Endothelial cell of umbilical vein (primary cell): ENCODE data around the gene SEMA4A. TPM values are rescaled to one million over a fixed set of nuclear protein-coding genes. Genes with fewer than 3 reads are reported as not detected.

Experiments
- BruUV-seq: library from RNA; stranded (reverse); fragments of 400-500 nt; replicated peaks from 2 replicates; lab custom pipeline; 2021; lab: Mats Ljungman, UMichigan
- CTCF ChIA-PET: fragments of 300-600, 350-600 bp; sonication (Branson Sonifier 250); formaldehyde crosslinking; loops from one replicate; lab custom pipeline; 2021; ENCODE audit warnings: antibody characterized with exemption, inconsistent platforms; lab: Charles Lee
- POLR2A ChIA-PET: fragments of 300-600, 350-600 bp; sonication (Branson Sonifier 250); formaldehyde crosslinking; loops from one replicate; lab custom pipeline; 2021; ENCODE audit warnings: antibody characterized with exemption, inconsistent platforms; lab: Charles Lee
- DNase-seq: peaks from one replicate; pipeline ENCODE4 v3.0.0-alpha.2; 2011; ENCODE audit warnings: low read depth, low spot score
- FAIRE-seq: peaks from 2 replicates; lab custom pipeline; 2011; peaks lifted over from hg19 to GRCh38; lab: Jason Lieb, UNC
- H2AFZ ChIP-seq: 2 replicates; pipeline ENCODE4 v1.6.0; 2012; ENCODE audit warnings: low read depth, low read length, control low read depth, inconsistent platforms
- H3K27ac ChIP-seq: 2 replicates; pipeline ENCODE4 v1.5.1; 2011; ENCODE audit warnings: low read depth, mild to moderate bottlenecking, control low read depth, low read length, moderate library complexity; ENCODE audit not compliant: insufficient read depth
- H3K27me3 ChIP-seq, 2 experiments: 2 replicates each; pipeline versions ENCODE4 v1.6.0 to v1.6.1; 2011; ENCODE audit warnings: low read length in 2 of 2, mixed read lengths in 1 of 2; ENCODE audit not compliant: control insufficient read depth in 2 of 2, insufficient read depth in 2 of 2
- H3K36me3 ChIP-seq, 2 experiments: 2 replicates in 1 of 2; 3 replicates in 1 of 2; pipeline ENCODE4 v1.5.1; 2011; ENCODE audit warnings: low read length in 2 of 2, mild to moderate bottlenecking in 1 of 2, moderate library complexity in 1 of 2; ENCODE audit not compliant: control insufficient read depth in 2 of 2, insufficient read depth in 2 of 2; ENCODE audit errors: extremely low read depth in 1 of 2
- H3K4me1 ChIP-seq: 3 replicates; pipeline ENCODE4 v1.5.1; 2011; ENCODE audit warnings: mild to moderate bottlenecking, low read length; ENCODE audit not compliant: control insufficient read depth, insufficient read depth; ENCODE audit errors: extremely low read depth
- H3K4me2 ChIP-seq: 2 replicates; pipeline ENCODE4 v1.6.1; 2011; ENCODE audit warnings: low read length, control low read depth, mixed read lengths; ENCODE audit not compliant: insufficient read depth
- H3K4me3 ChIP-seq, 3 experiments: fragments of 200-600 bp in 1 of 3; sonication (generic), shearing (Covaris generic) in 1 of 3; replicated peaks in 1 of 3; 2 replicates each; pipeline ENCODE4 v1.5.1; 2011 to 2016; ENCODE audit warnings: control low read depth in 3 of 3, low read length in 3 of 3, mild to moderate bottlenecking in 2 of 3, inconsistent platforms in 1 of 3, low read depth in 1 of 3, moderate library complexity in 1 of 3; ENCODE audit not compliant: insufficient read depth in 1 of 3
- H3K79me2 ChIP-seq: 2 replicates; pipeline ENCODE4 v1.6.0; 2012; ENCODE audit warnings: low read length, inconsistent platforms; ENCODE audit not compliant: control insufficient read depth, insufficient read depth
- H3K9ac ChIP-seq: replicated peaks from 2 replicates; pipeline ENCODE3; 2011; ENCODE audit warnings: low read length, control low read depth; ENCODE audit not compliant: insufficient read depth; ENCODE audit errors: extremely low read depth
- H3K9me1 ChIP-seq: replicated peaks from 3 replicates; pipeline ENCODE4 v1.6.0; 2011; ENCODE audit warnings: mild to moderate bottlenecking, low read length; ENCODE audit not compliant: control insufficient read depth, insufficient read depth; ENCODE audit errors: extremely low read depth
- H3K9me3 ChIP-seq: replicated peaks from 2 replicates; pipeline ENCODE4 v1.5.1; 2012; ENCODE audit warnings: low read length, inconsistent platforms; ENCODE audit not compliant: control insufficient read depth, insufficient read depth
- H4K20me1 ChIP-seq: replicated peaks from 2 replicates; pipeline ENCODE3; 2011; ENCODE audit warnings: mild to moderate bottlenecking, low read length; ENCODE audit not compliant: control insufficient read depth, insufficient read depth; ENCODE audit errors: extremely low read depth
- CTCF ChIP-seq, 2 donors: IDR thresholded peaks; 1 replicate in 1 of 2; 2 replicates in 1 of 2; pipeline ENCODE4 v1.5.1; 2011; ENCODE audit warnings: low read length in 2 of 2, mild to moderate bottlenecking in 2 of 2, moderate library complexity in 2 of 2, control low read depth in 1 of 2, inconsistent platforms in 1 of 2, low read depth in 1 of 2; ENCODE audit not compliant: insufficient read depth in 1 of 2; ENCODE audit errors: extremely low read depth in 1 of 2
- EZH2 ChIP-seq: IDR thresholded peaks from 2 replicates; pipeline ENCODE4 v1.6.1; 2012; ENCODE audit warnings: borderline replicate concordance, low read depth, mild to moderate bottlenecking, moderate library complexity, low read length, inconsistent platforms; ENCODE audit not compliant: severe bottlenecking
- FOS ChIP-seq: IDR thresholded peaks from 2 replicates; pipeline ENCODE4 v1.6.1; 2011; ENCODE audit warnings: mild to moderate bottlenecking, low read length, moderate library complexity, borderline replicate concordance; ENCODE audit not compliant: insufficient read depth
- GATA2 ChIP-seq: IDR thresholded peaks from 2 replicates; pipeline ENCODE4 v1.7.0; 2011; ENCODE audit warnings: low read depth, mild to moderate bottlenecking, moderate library complexity, mixed read lengths, low read length; ENCODE audit not compliant: insufficient read length, insufficient read depth
- JUN ChIP-seq: IDR thresholded peaks from 2 replicates; pipeline ENCODE4 v1.6.1; 2011; ENCODE audit warnings: borderline replicate concordance, low read depth; ENCODE audit not compliant: insufficient read length, insufficient read depth
- MYC ChIP-seq: IDR thresholded peaks from one replicate; pipeline ENCODE4 v1.6.1; 2011; ENCODE audit warnings: mild to moderate bottlenecking, low read depth, low read length
- POLR2A ChIP-seq: IDR thresholded peaks from 2 replicates; pipeline ENCODE4 v1.6.1; 2012; ENCODE audit warnings: low read depth, mild to moderate bottlenecking, control low read depth, low read length
- POLR2AphosphoS5 ChIP-seq: IDR thresholded peaks from 2 replicates; pipeline ENCODE4 v1.6.1; 2012; ENCODE audit warnings: low read depth, mild to moderate bottlenecking, control low read depth, low read length, moderate library complexity; ENCODE audit not compliant: insufficient read depth
- dilution Hi-C: fragments of 300-500 bp; cut with MboI; formaldehyde crosslinking; loops from one replicate; pipeline ENCODE4 v1.15.0; 2019; ENCODE audit warnings: low sequenced_read_pairs; ENCODE audit not compliant: extremely low pct_ligation_motif_present
- intact Hi-C: fragments of 100-400 bp; cut with micrococcal nuclease; formaldehyde crosslinking; loops from one replicate; pipeline ENCODE4 v1.10.0; 2022
- polyA plus RNA-seq, 4 experiments: library from polyadenylated mRNA; depleted of rRNA in 3 of 4; stranded (reverse) in 3 of 4; unstranded in 1 of 4; fragments of >200 nt; gene quantifications; 2 replicates each; pipeline versions ENCODE4 v1.2.1 to v1.2.3, GENCODE V29; 2011 to 2012; ENCODE audit warnings: missing spikeins in 1 of 4
- total RNA-seq: library from RNA; stranded (reverse); gene quantifications from 2 replicates; pipeline ENCODE4 v1.2.3, GENCODE V29; 2021
- TF ChIP-seq, protein P1 (sequence below): IDR thresholded peaks from 2 replicates; pipeline ENCODE4 v1.6.1; 2011; ENCODE audit not compliant: insufficient read depth, insufficient read length

The SEMA4A gene
- total and polyA plus RNA-seq, 2 donors (not counting 3 experiments of a cell fraction or from before 2014, with no cell fraction given), result 1.5 to 1.6 TPM

DNA sequence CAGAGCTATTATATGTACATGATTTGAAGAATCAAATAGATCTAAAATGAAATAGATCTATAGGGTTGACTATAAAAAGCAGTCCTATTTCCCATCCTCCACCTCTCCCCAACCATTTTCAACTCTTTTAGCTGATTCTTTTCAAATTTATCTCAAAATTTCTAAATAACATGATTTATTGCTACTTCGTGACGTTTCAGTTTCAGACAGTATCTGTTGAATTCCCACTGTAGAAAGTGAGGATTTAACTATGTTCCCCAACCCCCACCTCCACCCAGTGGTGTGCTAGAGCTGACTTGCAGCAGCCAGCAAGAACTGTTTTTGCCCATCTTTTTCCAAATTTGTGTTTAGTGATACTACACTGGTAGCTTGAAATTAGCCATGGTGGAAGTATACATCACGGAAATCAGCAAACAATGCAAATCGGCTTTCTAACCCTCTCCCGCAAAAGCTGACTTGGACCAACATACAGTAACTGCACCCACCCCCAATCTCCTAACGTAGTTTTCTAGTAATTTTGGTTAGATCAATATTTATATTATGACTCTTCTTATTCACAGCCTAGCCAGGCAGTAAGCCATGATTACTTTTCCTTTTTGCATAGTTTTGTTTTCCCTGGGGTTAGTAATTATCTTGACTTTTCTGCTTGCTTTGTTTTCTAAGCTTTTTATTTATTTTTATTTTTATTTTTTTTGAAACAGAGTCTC, 10.9 kb downstream of the SEMA4A start:
- H3K27ac ChIP-seq, result no peak overlapping the region
- H3K9me3 ChIP-seq, result no peaks in the 10 kb centered on the region
- no peaks in the 10 kb centered on the region for H3K79me2 ChIP-seq
- H3K4me1 ChIP-seq, result peaks cover 20% of the 10 kb centered on the region
- FAIRE-seq, result no peak
- DNase-seq, result no peak
- dilution Hi-C loops, result no loop called here
- H3K9ac ChIP-seq, result no peak overlapping the region
- no peak overlapping the region for H2AFZ ChIP-seq
- no TSS peak for BruUV-seq
- no peaks in the 10 kb centered on the region for H3K9me1 ChIP-seq
- H4K20me1 ChIP-seq, result no peaks in the 10 kb centered on the region
- intact Hi-C loops, result no loop called here
- no peaks in the 10 kb centered on the region for H3K27me3 ChIP-seq
- TF ChIP-seq JUN (no peak), FOS (no peak), GATA2 (no peak), POLR2AphosphoS5 (no peak), MYC (no peak), POLR2A (no peak), EZH2 (no peak), CTCF (IDR thresholded peaks at IDR 0.05; ENCODE audit: extremely low read depth in 1 of 2, insufficient read depth in 1 of 2, low read depth in 1 of 2, low read length in 2 of 2) (no peak)
- TF ChIP-seq, protein P1, sequence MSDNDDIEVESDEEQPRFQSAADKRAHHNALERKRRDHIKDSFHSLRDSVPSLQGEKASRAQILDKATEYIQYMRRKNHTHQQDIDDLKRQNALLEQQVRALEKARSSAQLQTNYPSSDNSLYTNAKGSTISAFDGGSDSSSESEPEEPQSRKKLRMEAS, result no peak
- ChIA-PET POLR2A (interaction anchor here (0.7 kb wide), 2 partner anchors 118 to 122 kb away, joined by 3 to 7 read pairs; no protein-coding TSS in a partner anchor), CTCF (interaction anchor here (0.6 to 2.1 kb wide), 4 partner anchors 19 to 61 kb away, joined by 3 to 15 read pairs (median 6); partner anchors contain the start of gene PMF1)
- no peak overlapping the region for H3K4me2 ChIP-seq
- H3K36me3 ChIP-seq, result no peaks in the 10 kb centered on the region
- no peak overlapping the region for H3K4me3 ChIP-seq
